Astrocyte (in vitro differentiated cells and primary cell): Measurements from ENCODE around the gene FBXW10. TPM values are rescaled to one million over a fixed set of nuclear protein-coding genes. Genes with fewer than 3 reads are reported as not detected.
A peak's percentile ranks its signal among the peaks of the same experiment; 100 is the strongest.
"Not testable (repeated sequence)": the region's sequence is repeated elsewhere in the genome, so short reads cannot be mapped to it uniquely, and the experiment has no call there.

Source experiments
- DNase-seq: peaks from one replicate; pipeline ENCODE4 v3.0.0-alpha.2; 2010; ENCODE audit warnings: low read depth
- FAIRE-seq: peaks from 2 replicates; lab custom pipeline; 2011; peaks lifted over from hg19 to GRCh38; lab: Jason Lieb, UNC
- H2AFZ ChIP-seq: 2 replicates; pipeline ENCODE4 v1.6.0; 2012; ENCODE audit warnings: low read depth, low read length, inconsistent platforms
- H3K27ac ChIP-seq: 2 replicates; pipeline ENCODE4 v1.5.1; 2011; ENCODE audit warnings: low read depth, low read length, inconsistent platforms
- H3K27me3 ChIP-seq: 2 replicates; pipeline ENCODE4 v1.6.0; 2011; ENCODE audit warnings: low read length, inconsistent platforms; ENCODE audit not compliant: insufficient read depth
- H3K36me3 ChIP-seq: 2 replicates; pipeline ENCODE4 v1.5.1; 2011; ENCODE audit warnings: low read length, inconsistent platforms; ENCODE audit not compliant: insufficient read depth
- H3K4me1 ChIP-seq: 2 replicates; pipeline ENCODE4 v1.5.1; 2011; ENCODE audit warnings: low read length, inconsistent platforms; ENCODE audit not compliant: insufficient read depth
- H3K4me2 ChIP-seq: 2 replicates; pipeline ENCODE4 v1.6.0; 2012; ENCODE audit warnings: low read length, inconsistent platforms
- H3K4me3 ChIP-seq: 2 replicates; pipeline ENCODE4 v1.5.1; 2011; ENCODE audit warnings: low read depth, mild to moderate bottlenecking, low read length, inconsistent platforms; ENCODE audit not compliant: insufficient read depth
- H3K79me2 ChIP-seq: 2 replicates; pipeline ENCODE4 v1.6.0; 2012; ENCODE audit warnings: mild to moderate bottlenecking, low read length, inconsistent platforms; ENCODE audit not compliant: insufficient read depth
- H3K9ac ChIP-seq: 2 replicates; pipeline ENCODE4 v1.6.0; 2012; ENCODE audit warnings: mild to moderate bottlenecking, low read length, inconsistent platforms
- H3K9me3 ChIP-seq: 2 replicates; pipeline ENCODE4 v1.5.1; 2012; ENCODE audit warnings: low read depth, mild to moderate bottlenecking, low read length, inconsistent platforms; ENCODE audit not compliant: insufficient read depth
- H4K20me1 ChIP-seq: 2 replicates; pipeline ENCODE4 v1.6.0; 2012; ENCODE audit warnings: low read length, inconsistent platforms; ENCODE audit not compliant: insufficient read depth
- H3K27ac Mint-ChIP-seq: one replicate; pipeline ENCODE4 v1.8.0; 2021; ENCODE audit warnings: mild to moderate bottlenecking, mixed read lengths; ENCODE audit not compliant: unreplicated experiment
- H3K27me3 Mint-ChIP-seq: one replicate; pipeline ENCODE4 v1.8.0; 2021; ENCODE audit warnings: low read depth, mixed read lengths; ENCODE audit not compliant: unreplicated experiment
- H3K36me3 Mint-ChIP-seq: one replicate; pipeline ENCODE4 v1.8.0; 2021; ENCODE audit warnings: low read depth, mixed read lengths; ENCODE audit not compliant: unreplicated experiment
- H3K4me1 Mint-ChIP-seq: one replicate; pipeline ENCODE4 v1.8.0; 2021; ENCODE audit warnings: low read depth, mixed read lengths; ENCODE audit not compliant: unreplicated experiment
- H3K4me3 Mint-ChIP-seq: one replicate; pipeline ENCODE4 v1.8.0; 2021; ENCODE audit warnings: mild to moderate bottlenecking, moderate library complexity, mixed read lengths; ENCODE audit not compliant: unreplicated experiment
- H3K9me3 Mint-ChIP-seq: one replicate; pipeline ENCODE4 v1.8.0; 2021; ENCODE audit warnings: mild to moderate bottlenecking, mixed read lengths; ENCODE audit not compliant: unreplicated experiment
- total RNA-seq: library from RNA; stranded (reverse); gene quantifications from 2 replicates; pipeline ENCODE4 v1.2.1, GENCODE V29; 2021

The FBXW10 gene
- total RNA-seq, 1 donor from 2014 or later, result not detected

DNA sequence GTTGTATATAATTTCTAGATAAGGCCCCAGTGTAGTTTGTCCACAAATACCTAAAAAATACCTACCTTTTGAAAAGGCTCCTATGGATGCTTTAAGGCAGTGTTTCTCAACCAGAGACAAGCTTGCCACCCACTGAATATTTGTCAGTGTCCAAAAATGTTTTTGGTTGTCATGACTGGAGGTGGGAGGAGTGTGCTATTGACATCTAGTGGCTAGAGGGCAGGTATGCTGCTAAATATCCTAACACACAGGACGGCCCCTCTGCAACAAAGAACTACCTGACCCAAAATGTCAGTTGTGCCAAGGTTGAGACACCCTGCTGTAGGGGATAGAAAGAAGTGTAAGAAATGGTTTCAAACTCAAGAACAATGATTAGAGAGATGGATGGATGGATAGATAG, 47.5 kb downstream of the FBXW10 start:
- FAIRE-seq, result peak; percentile 76
- H3K79me2 ChIP-seq, result not testable (repeated sequence)

GRCh38 chr17:18794841-18795240, 51.0 kb downstream of the FBXW10 start:
- H3K4me3 Mint-ChIP-seq, H3K27me3 ChIP-seq, H3K4me1 ChIP-seq, H2AFZ ChIP-seq, H3K4me3 ChIP-seq, H4K20me1 ChIP-seq, H3K4me1 Mint-ChIP-seq, H3K36me3 Mint-ChIP-seq, H3K36me3 ChIP-seq, H3K9ac ChIP-seq, FAIRE-seq, H3K27me3 Mint-ChIP-seq, H3K79me2 ChIP-seq, H3K9me3 ChIP-seq, H3K4me2 ChIP-seq, H3K9me3 Mint-ChIP-seq: not testable (repeated sequence)
- peak; percentile 10 for DNase-seq
- peak overlapping the region; percentile 19 for H3K27ac ChIP-seq
- peak overlapping the region; percentile 92 for H3K27ac Mint-ChIP-seq

More for the DNA sequence above, 47.5 kb downstream of the FBXW10 start:
- not testable (repeated sequence) for H3K4me3 ChIP-seq, H3K4me2 ChIP-seq, H3K36me3 Mint-ChIP-seq, H3K27ac ChIP-seq, H3K27me3 ChIP-seq, H3K27me3 Mint-ChIP-seq, H3K4me1 Mint-ChIP-seq, H3K36me3 ChIP-seq, H3K4me1 ChIP-seq, H4K20me1 ChIP-seq, H3K27ac Mint-ChIP-seq, H3K9me3 Mint-ChIP-seq, H3K9ac ChIP-seq, H2AFZ ChIP-seq, H3K9me3 ChIP-seq, H3K4me3 Mint-ChIP-seq, DNase-seq

DNA sequence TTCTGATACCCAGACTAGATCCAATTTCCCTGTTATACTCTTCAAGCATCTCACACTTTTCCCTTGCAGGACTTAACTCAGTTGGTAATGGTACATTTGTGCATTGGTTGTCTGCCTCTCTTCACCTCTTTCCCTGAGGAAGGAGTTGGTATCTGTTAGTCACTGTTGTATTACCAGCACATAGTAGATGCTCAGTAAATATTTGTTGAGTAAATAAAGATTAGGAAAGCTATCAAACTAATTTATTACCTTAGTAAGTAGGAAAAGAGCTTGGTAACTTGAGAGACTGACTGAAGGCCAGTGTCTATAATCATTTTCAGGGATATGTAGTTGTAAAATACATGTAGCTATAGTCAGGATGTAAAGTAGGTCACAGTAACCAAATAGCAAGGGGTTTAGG, 53.0 kb downstream of the FBXW10 start:
- H3K36me3 Mint-ChIP-seq, FAIRE-seq: not testable (repeated sequence)

GRCh38 chr17:18803458-18804245, 59.8 kb downstream of the FBXW10 start:
- not testable (repeated sequence) for FAIRE-seq, H3K36me3 Mint-ChIP-seq, DNase-seq, H2AFZ ChIP-seq, H3K27me3 ChIP-seq, H3K4me3 Mint-ChIP-seq, H4K20me1 ChIP-seq, H3K4me2 ChIP-seq, H3K9me3 ChIP-seq, H3K4me3 ChIP-seq, H3K27me3 Mint-ChIP-seq, H3K9me3 Mint-ChIP-seq, H3K4me1 ChIP-seq, H3K4me1 Mint-ChIP-seq, H3K27ac ChIP-seq, H3K9ac ChIP-seq, H3K36me3 ChIP-seq, H3K79me2 ChIP-seq, H3K27ac Mint-ChIP-seq

More for the DNA sequence above, 53.0 kb downstream of the FBXW10 start:
- not testable (repeated sequence) for DNase-seq, H3K4me1 Mint-ChIP-seq, H2AFZ ChIP-seq, H3K27me3 Mint-ChIP-seq, H3K79me2 ChIP-seq, H3K4me3 ChIP-seq, H3K27me3 ChIP-seq, H3K4me2 ChIP-seq, H3K27ac Mint-ChIP-seq, H3K9me3 Mint-ChIP-seq, H3K4me3 Mint-ChIP-seq, H3K9ac ChIP-seq, H3K36me3 ChIP-seq, H3K27ac ChIP-seq, H4K20me1 ChIP-seq, H3K9me3 ChIP-seq, H3K4me1 ChIP-seq

DNA sequence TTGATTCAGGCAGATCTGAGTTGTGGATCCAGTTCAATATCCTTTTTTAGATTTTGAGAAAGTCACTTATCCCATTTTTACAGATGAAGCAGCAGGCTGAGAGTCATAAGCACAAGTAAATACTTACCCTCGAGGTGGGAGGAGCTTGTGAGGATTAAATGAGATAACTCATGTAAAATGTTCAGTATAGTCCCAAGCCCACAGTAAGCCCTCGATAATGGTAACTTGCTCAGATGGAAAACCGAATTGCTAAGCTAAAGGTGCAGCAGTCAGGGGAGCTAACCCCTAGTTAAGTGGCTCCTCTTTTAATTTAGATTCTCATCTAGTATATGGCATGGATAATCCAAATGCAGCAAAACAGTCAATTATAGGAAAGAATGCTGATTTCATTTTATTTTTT, 72.1 kb downstream of the FBXW10 start:
- not testable (repeated sequence) for DNase-seq, H3K4me1 Mint-ChIP-seq, FAIRE-seq, H3K4me3 Mint-ChIP-seq, H3K79me2 ChIP-seq, H3K4me1 ChIP-seq, H4K20me1 ChIP-seq, H3K36me3 Mint-ChIP-seq, H3K9me3 Mint-ChIP-seq, H2AFZ ChIP-seq, H3K27ac Mint-ChIP-seq, H3K4me2 ChIP-seq, H3K27me3 ChIP-seq, H3K27me3 Mint-ChIP-seq, H3K4me3 ChIP-seq, H3K9ac ChIP-seq, H3K36me3 ChIP-seq, H3K27ac ChIP-seq, H3K9me3 ChIP-seq
